ENCODE data around the gene FKBP11.

The FKBP11 gene

DNA sequence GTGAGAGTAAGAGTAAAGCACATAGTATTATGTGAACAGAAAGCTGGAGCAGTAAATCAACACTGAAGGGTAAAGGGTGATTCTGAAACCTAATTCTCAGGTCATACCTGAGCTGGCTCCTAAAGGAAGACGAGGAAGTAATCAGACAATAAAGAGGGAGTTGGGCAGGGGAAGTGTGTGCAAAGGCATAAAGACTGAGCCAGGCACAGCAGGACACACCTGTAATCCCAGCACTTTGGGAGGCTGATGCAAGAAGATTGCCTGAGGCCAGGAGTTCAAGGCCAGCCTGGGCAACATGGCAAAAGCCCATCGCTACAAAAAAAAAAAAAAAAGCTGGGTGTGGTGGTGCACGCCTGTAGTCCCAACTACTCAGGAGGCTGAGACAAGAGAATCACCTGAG lies 22.4 kb upstream of the FKBP11 start:
- CTCF ChIA-PET: interaction anchor here (0.8 to 26.4 kb wide), 8 partner anchors 8 to 95 kb away, joined by 3 to 502 read pairs (median 4); partner anchors contain the start of genes ARF3, FKBP11 and WNT1
- DNase-seq (ENCODE audit: low read depth, low spot score): no peak
- TF ChIP-seq CTCF (IDR thresholded peaks at IDR 0.05; ENCODE audit: insufficient read depth, low read length, missing control alignments): no peak
- POLR2A ChIA-PET: no interaction called here
- no peak overlapping the region for H3K4me3 ChIP-seq (ENCODE audit: low read depth, low read length)

DNA sequence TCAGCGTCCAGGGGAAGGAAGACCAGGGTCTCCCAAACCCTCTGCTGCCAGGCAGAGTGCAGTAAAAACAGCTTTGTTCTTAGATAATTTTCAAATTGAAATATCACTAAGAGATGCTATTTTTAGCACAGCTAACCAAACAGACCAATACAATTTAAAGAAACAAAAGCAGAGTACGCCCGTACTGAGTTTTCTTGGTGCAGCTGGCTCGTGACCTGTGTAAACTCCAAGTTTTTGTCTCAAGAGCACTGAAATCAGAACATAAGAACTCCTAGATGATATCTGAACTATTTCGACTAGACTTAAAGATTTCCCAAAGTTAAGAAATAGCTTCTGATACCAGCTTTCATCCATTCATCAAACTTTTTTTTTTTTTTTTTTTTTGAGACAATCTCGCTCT lies 21.7 kb upstream of the FKBP11 start:
- CTCF ChIA-PET: interaction anchor here (1.2 to 30.6 kb wide), 6 partner anchors 1 to 45 kb away, joined by 3 to 502 read pairs (median 5); partner anchors contain the start of genes ARF3 and FKBP11
- no peak for TF ChIP-seq CTCF (IDR thresholded peaks at IDR 0.05; ENCODE audit: insufficient read depth, low read length, missing control alignments)
- no peak overlapping the region for H3K4me3 ChIP-seq (ENCODE audit: low read depth, low read length)
- POLR2A ChIA-PET: no interaction called here
- DNase-seq (ENCODE audit: low read depth, low spot score): no peak

DNA sequence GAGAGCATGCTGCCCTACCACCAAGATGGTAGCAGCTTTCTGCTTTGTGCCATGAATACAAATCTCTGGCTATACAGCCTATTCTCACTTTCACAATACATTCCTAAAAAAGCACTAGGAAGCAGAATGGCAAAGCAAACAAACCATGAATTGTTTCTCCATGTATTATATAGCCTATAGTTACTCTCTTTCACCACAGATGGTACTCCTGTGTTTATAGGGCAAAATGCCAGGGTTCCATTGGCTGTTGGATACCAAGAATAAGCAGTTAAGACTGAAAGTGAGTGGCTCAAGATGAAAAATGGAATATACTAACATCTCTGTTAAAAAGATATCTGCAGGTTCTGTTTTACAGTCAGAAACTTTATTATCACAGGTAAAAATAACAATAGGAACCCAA lies 20.9 kb upstream of the FKBP11 start:
- no peak for DNase-seq (ENCODE audit: low read depth, low spot score)
- CTCF ChIA-PET: interaction anchor here (0.7 to 30.6 kb wide), 5 partner anchors 0 to 90 kb away, joined by 3 to 502 read pairs (median 253); partner anchors contain the start of genes ARF3, DDX23 and FKBP11
- H3K4me3 ChIP-seq (ENCODE audit: low read depth, low read length): no peak overlapping the region
- POLR2A ChIA-PET: no interaction called here
- TF ChIP-seq CTCF (IDR thresholded peaks at IDR 0.05; ENCODE audit: insufficient read depth, low read length, missing control alignments): no peak

DNA sequence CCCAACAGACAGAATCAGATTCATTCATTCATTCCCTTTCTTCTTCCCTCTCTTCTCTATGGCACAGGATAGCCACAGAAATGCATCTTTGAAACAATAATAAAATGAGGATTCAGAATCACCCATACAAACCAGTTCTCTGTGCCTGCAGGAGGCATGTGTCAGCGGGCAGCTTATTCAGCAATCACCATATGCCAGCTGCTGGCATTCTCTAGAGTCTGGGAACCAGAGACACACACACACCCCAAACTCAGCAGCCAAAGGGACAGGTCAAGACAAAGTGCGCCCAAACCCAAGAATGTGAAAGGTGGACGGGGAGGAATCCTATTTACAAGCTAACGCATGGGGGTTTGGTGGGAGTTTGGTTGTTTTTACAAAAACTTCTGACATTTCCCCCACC lies 17.9 kb upstream of the FKBP11 start:
- no peak overlapping the region for H3K4me3 ChIP-seq (ENCODE audit: low read depth, low read length)
- DNase-seq (ENCODE audit: low read depth, low spot score): no peak
- TF ChIP-seq CTCF (IDR thresholded peaks at IDR 0.05; ENCODE audit: insufficient read depth, low read length, missing control alignments): no peak
- POLR2A ChIA-PET: no interaction called here
- CTCF ChIA-PET: interaction anchor here (0.6 to 30.6 kb wide), 8 partner anchors 3 to 128 kb away, joined by 3 to 502 read pairs (median 12); partner anchors contain the start of genes ARF3, DDX23 and FKBP11

DNA sequence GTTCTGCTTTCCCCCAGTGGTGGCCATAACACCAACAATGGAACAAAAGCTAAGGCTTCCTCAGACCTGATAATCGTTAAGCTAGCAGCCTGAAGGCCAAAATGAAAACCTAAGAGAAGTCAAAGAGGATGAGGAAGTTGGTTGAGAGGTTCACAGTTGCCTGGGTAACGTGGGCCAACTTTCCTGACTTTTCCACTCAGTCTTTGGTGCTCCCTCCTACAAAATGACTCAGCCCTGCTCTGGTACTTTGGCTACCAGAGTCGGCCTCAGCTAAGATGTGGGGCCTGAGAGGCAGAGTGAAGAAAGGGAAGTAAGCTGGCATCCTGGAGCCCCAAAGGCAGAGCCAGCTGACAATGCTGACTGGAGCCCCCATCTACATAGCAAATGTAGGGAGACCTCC lies 14.9 kb upstream of the FKBP11 start:
- ChIA-PET CTCF (interaction anchor here (0.9 to 30.6 kb wide), 9 partner anchors 6 to 84 kb away, joined by 3 to 502 read pairs (median 14); partner anchors contain the start of genes ARF3, DDX23 and FKBP11), POLR2A (interaction anchor here (3.1 kb wide), 1 partner anchor 17 kb away, joined by 10 read pairs; the partner anchor contains the start of gene ARF3)

More for the DNA sequence above, 14.9 kb upstream of the FKBP11 start:
- no peak overlapping the region for H3K4me3 ChIP-seq (ENCODE audit: low read depth, low read length)
- TF ChIP-seq CTCF (IDR thresholded peaks at IDR 0.05; ENCODE audit: insufficient read depth, low read length, missing control alignments): no peak
- no peak for DNase-seq (ENCODE audit: low read depth, low spot score)

All from AG04449 (cell line).